ENCODE measurements around the gene RNF148.

GRCh38 chr7:122658856-122659255, 43.9 kb downstream of the RNF148 start:
- TF ChIP-seq GATA2 (IDR thresholded peaks at IDR 0.05; ENCODE audit: low read depth, low read length) (no peak), GATA3 (IDR thresholded peaks at IDR 0.05; ENCODE audit: low read depth, low read length) (no peak)

All from SH-SY5Y (cell line).